HepG2 (cell line): ENCODE results near the gene ANKRD1. TPM values are rescaled to one million over a fixed set of nuclear protein-coding genes. Genes with fewer than 3 reads are reported as not detected.

Experiments
- ATF7 ChIP-seq, 2 experiments: fragments of 450-650 bp in 1 of 2; sonication (generic) in 1 of 2; formaldehyde crosslinking in 1 of 2; IDR thresholded peaks; 2 replicates each; pipeline versions ENCODE4 v1.4.0 to v1.6.1; 2016 to 2020; ENCODE audit warnings: antibody characterized with exemption in 1 of 2, mild to moderate bottlenecking in 1 of 2, missing genetic modification reagents in 1 of 2
- ATRX ChIP-seq: sonication (generic); formaldehyde crosslinking; IDR thresholded peaks from 2 replicates; pipeline ENCODE4 v1.4.0; 2020; ENCODE audit warnings: missing genetic modification reagents, borderline replicate concordance
- CERS6 ChIP-seq: sonication (generic); formaldehyde crosslinking; IDR thresholded peaks from 2 replicates; pipeline ENCODE4 v1.5.0; 2020; ENCODE audit warnings: missing genetic modification reagents
- HDAC2 ChIP-seq: sonication (generic); formaldehyde crosslinking; IDR thresholded peaks from 2 replicates; pipeline ENCODE4 v1.4.0; 2020; ENCODE audit warnings: missing genetic modification reagents
- KAT8 ChIP-seq: IDR thresholded peaks from 2 replicates; pipeline ENCODE4 v1.6.1; 2016; ENCODE audit warnings: missing genetic modification reagents, missing compliant biosample characterization
- NAIF1 ChIP-seq: sonication (generic); formaldehyde crosslinking; IDR thresholded peaks from 2 replicates; pipeline ENCODE4 v1.5.0; 2020; ENCODE audit warnings: mild to moderate bottlenecking, missing genetic modification reagents, borderline replicate concordance
- POLR2G ChIP-seq: fragments of 200-400 bp; formaldehyde crosslinking; IDR thresholded peaks from 2 replicates; pipeline ENCODE4 v1.6.1; 2018; ENCODE audit warnings: mild to moderate bottlenecking, low read depth, low read length, moderate library complexity
- SAFB2 ChIP-seq: sonication (generic); formaldehyde crosslinking; IDR thresholded peaks from 2 replicates; pipeline ENCODE4 v1.5.1; 2020; ENCODE audit warnings: missing genetic modification reagents, low read depth, mild to moderate bottlenecking, borderline replicate concordance
- SMC3 ChIP-seq: IDR thresholded peaks from 2 replicates; pipeline ENCODE4 v1.6.1; 2011; ENCODE audit warnings: low read length, improper control_type of control experiment
- SUZ12 ChIP-seq: fragments of 150-350 bp; IDR thresholded peaks from 2 replicates; pipeline ENCODE4 v1.6.1; 2014; ENCODE audit warnings: low read depth, low read length
- ZNF3 ChIP-seq: IDR thresholded peaks from 2 replicates; pipeline ENCODE4 v1.7.0; 2017; ENCODE audit warnings: inconsistent platforms
- ZNF350 ChIP-seq: sonication (generic); formaldehyde crosslinking; IDR thresholded peaks from 2 replicates; pipeline ENCODE4 v1.4.0; 2020; ENCODE audit warnings: mild to moderate bottlenecking, low read depth, missing genetic modification reagents, borderline replicate concordance
- ZNF564 ChIP-seq: sonication (generic); formaldehyde crosslinking; IDR thresholded peaks from 2 replicates; pipeline ENCODE4 v1.8.1; 2023; ENCODE audit warnings: mild to moderate bottlenecking, missing genetic modification reagents
- ZNF737 ChIP-seq: sonication (generic); formaldehyde crosslinking; IDR thresholded peaks from 2 replicates; pipeline ENCODE4 v1.5.0; 2020; ENCODE audit warnings: missing genetic modification reagents, mild to moderate bottlenecking, borderline replicate concordance
- ZNF83 ChIP-seq: sonication (generic); formaldehyde crosslinking; IDR thresholded peaks from 2 replicates; pipeline ENCODE4 v1.4.0; 2020; ENCODE audit warnings: missing genetic modification reagents, mild to moderate bottlenecking, borderline replicate concordance
- ZNF883 ChIP-seq: sonication (generic); formaldehyde crosslinking; IDR thresholded peaks from 2 replicates; pipeline ENCODE4 v1.5.1; 2020; ENCODE audit warnings: mild to moderate bottlenecking, missing genetic modification reagents; ENCODE audit errors: not compliant biosample characterization
- polyA plus RNA-seq, 8 experiments: library from polyadenylated mRNA; depleted of rRNA in 3 of 8; stranded (reverse) in 7 of 8; unstranded in 1 of 8; fragments of >200 nt; fragmentation: Illumina TruSeq in 4 of 8; extraction: Trizol in 4 of 8; gene quantifications; 2 replicates each; pipeline versions ENCODE4 v1.2.1 to v1.2.3, GENCODE V29; 2011 to 2016; ENCODE audit warnings: low read depth in 4 of 8, missing spikeins in 1 of 8, mixed read lengths in 1 of 8; ENCODE audit not compliant: insufficient read depth in 1 of 8
- total RNA-seq, 5 experiments: library from RNA; depleted of rRNA; stranded (reverse); fragments of >200 nt; fragmentation: Illumina TruSeq; extraction: Trizol; gene quantifications; 2 replicates each; pipeline ENCODE4 v1.2.3, GENCODE V29; 2016; ENCODE audit warnings: low read depth in 1 of 5
- TF ChIP-seq, protein P1 (sequence below): fragments of 450-650 bp; IDR thresholded peaks from 2 replicates; pipeline ENCODE4 v1.6.1; 2016
- TF ChIP-seq, protein P2 (sequence below): sonication (generic); formaldehyde crosslinking; conservative IDR thresholded peaks from 2 replicates; pipeline ENCODE4 v1.8.0; 2022; ENCODE audit warnings: mild to moderate bottlenecking, moderate library complexity, missing genetic modification reagents
- TF ChIP-seq, protein P3 (sequence below): sonication (generic); formaldehyde crosslinking; IDR thresholded peaks from 2 replicates; pipeline ENCODE4 v1.4.0; 2020; ENCODE audit warnings: missing genetic modification reagents, borderline replicate concordance

Gene ANKRD1
- total and polyA plus RNA-seq, 2 of the 13 experiments (the other 11 are each of a cell fraction or from before 2014, with no cell fraction given): 19.4 to 41.8 TPM

DNA sequence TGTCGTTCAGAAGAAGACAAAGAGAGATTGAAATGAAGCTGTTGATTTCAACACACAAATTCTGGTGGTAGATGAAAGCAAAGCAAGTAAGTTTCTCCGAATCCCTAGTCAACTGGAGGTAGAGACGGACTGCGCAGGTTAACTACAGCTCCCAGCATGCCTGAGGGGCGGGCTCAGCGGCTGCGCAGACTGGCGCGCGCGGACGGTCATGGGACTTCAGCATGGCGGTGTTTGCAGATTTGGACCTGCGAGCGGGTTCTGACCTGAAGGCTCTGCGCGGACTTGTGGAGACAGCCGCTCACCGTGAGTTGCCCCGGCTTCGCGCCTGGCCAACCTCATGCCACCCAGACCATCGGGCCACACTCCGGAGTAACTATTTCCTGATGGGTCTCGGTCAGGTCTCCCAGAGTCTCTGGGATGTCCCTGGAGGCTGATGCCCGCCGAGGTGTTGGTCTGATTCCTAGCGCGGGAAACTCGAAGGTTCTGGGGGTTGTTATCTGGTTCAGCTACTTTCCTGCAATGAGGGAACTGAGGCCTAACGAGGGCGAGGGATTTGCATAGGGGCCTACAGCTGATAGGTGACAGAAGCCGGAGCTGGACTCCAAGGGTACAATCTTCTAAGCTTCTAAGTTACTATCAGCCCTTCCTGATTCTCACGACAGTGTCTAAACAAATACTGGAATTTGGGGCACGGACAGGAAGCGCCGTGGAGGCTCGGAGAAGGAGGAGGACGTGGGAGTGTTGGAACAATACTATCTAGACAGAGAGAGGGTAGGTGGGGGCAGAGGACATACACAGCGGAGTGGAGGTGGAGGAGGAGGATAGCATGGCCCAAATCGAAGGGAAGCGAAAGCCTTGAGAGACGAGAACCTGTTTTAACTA, 48.9 kb downstream of the ANKRD1 start, which contains the start of gene RPP30 (continued):
- TF ChIP-seq, protein P1, sequence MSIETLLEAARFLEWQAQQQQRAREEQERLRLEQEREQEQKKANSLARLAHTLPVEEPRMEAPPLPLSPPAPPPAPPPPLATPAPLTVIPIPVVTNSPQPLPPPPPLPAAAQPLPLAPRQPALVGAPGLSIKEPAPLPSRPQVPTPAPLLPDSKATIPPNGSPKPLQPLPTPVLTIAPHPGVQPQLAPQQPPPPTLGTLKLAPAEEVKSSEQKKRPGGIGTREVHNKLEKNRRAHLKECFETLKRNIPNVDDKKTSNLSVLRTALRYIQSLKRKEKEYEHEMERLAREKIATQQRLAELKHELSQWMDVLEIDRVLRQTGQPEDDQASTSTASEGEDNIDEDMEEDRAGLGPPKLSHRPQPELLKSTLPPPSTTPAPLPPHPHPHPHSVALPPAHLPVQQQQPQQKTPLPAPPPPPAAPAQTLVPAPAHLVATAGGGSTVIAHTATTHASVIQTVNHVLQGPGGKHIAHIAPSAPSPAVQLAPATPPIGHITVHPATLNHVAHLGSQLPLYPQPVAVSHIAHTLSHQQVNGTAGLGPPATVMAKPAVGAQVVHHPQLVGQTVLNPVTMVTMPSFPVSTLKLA: peak; percentile 19; the same call in 1 of the 2 replicates
- TF ChIP-seq KAT8 (CRISPR knock-in tag) (peak; percentile 82), NAIF1 (CRISPR knock-in tag) (no peak), ATRX (CRISPR knock-in tag) (no peak), CERS6 (CRISPR knock-in tag) (no peak), ZNF350 (CRISPR knock-in tag) (peak; percentile 31; the same call in 1 of the 2 replicates), ZNF883 (CRISPR knock-in tag) (peak; percentile 32), ZNF564 (0 out of 2 replicates have a peak, but pooled peaks have one; percentile 2), POLR2G (peak; percentile 80), HDAC2 (CRISPR knock-in tag) (peak; percentile 49), SAFB2 (CRISPR knock-in tag) (no peak), ZNF3 (CRISPR knock-in tag) (no peak), SMC3 (no peak), SUZ12 (peak; percentile 72), ATF7 (IDR thresholded peaks at IDR 0.05) (no peak), ATF7 (CRISPR knock-in tag; IDR thresholded peaks at IDR 0.05) (no peak), ZNF737 (CRISPR knock-in tag) (0 out of 2 replicates have a peak, but pooled peaks have one; percentile 80), ZNF83 (0 out of 2 replicates have a peak, but pooled peaks have one; percentile 51)
- TF ChIP-seq, protein P2, sequence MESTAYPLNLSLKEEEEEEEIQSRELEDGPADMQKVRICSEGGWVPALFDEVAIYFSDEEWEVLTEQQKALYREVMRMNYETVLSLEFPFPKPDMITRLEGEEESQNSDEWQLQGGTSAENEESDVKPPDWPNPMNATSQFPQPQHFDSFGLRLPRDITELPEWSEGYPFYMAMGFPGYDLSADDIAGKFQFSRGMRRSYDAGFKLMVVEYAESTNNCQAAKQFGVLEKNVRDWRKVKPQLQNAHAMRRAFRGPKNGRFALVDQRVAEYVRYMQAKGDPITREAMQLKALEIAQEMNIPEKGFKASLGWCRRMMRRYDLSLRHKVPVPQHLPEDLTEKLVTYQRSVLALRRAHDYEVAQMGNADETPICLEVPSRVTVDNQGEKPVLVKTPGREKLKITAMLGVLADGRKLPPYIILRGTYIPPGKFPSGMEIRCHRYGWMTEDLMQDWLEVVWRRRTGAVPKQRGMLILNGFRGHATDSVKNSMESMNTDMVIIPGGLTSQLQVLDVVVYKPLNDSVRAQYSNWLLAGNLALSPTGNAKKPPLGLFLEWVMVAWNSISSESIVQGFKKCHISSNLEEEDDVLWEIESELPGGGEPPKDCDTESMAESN (CRISPR knock-in tag): peak; percentile 54; the same call in 1 of the 2 replicates
- TF ChIP-seq, protein P3, sequence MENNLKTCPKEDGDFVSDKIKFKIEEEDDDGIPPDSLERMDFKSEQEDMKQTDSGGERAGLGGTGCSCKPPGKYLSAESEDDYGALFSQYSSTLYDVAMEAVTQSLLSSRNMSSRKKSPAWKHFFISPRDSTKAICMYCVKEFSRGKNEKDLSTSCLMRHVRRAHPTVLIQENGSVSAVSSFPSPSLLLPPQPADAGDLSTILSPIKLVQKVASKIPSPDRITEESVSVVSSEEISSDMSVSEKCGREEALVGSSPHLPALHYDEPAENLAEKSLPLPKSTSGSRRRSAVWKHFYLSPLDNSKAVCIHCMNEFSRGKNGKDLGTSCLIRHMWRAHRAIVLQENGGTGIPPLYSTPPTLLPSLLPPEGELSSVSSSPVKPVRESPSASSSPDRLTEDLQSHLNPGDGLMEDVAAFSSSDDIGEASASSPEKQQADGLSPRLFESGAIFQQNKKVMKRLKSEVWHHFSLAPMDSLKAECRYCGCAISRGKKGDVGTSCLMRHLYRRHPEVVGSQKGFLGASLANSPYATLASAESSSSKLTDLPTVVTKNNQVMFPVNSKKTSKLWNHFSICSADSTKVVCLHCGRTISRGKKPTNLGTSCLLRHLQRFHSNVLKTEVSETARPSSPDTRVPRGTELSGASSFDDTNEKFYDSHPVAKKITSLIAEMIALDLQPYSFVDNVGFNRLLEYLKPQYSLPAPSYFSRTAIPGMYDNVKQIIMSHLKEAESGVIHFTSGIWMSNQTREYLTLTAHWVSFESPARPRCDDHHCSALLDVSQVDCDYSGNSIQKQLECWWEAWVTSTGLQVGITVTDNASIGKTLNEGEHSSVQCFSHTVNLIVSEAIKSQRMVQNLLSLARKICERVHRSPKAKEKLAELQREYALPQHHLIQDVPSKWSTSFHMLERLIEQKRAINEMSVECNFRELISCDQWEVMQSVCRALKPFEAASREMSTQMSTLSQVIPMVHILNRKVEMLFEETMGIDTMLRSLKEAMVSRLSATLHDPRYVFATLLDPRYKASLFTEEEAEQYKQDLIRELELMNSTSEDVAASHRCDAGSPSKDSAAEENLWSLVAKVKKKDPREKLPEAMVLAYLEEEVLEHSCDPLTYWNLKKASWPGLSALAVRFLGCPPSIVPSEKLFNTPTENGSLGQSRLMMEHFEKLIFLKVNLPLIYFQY (CRISPR knock-in tag): peak; percentile 57
